PC-9 (cell line): ENCODE measurements around the gene ZNRF3. TPM values are rescaled to one million over a fixed set of nuclear protein-coding genes. Genes with fewer than 3 reads are reported as not detected.

Experiments used
- BruUV-seq: library from RNA; stranded (reverse); fragments of 400-500 nt; replicated peaks from 2 replicates; lab custom pipeline; 2021; lab: Mats Ljungman, UMichigan
- CTCF ChIA-PET: fragments of 300-600 bp; sonication (Branson Sonifier 250); formaldehyde crosslinking; loops from one replicate; lab custom pipeline; 2022; ENCODE audit warnings: antibody characterized with exemption; lab: Charles Lee
- POLR2A ChIA-PET: fragments of 300-600 bp; sonication (Branson Sonifier 250); formaldehyde crosslinking; loops from one replicate; lab custom pipeline; 2022; ENCODE audit warnings: antibody characterized with exemption; ENCODE audit not compliant: unreplicated experiment; lab: Charles Lee
- DNase-seq, 2 experiments: peaks; one replicate each; pipeline versions ENCODE4 v3.0.0 to v3.0.0-alpha.2; 2015 to 2022; ENCODE audit warnings: mixed read lengths in 1 of 2
- H2AFZ ChIP-seq: fragments of 200-600 bp; sonication (generic); 2 replicates; pipeline ENCODE4 v1.8.1; 2017; ENCODE audit warnings: antibody characterized with exemption
- H3F3A ChIP-seq: fragments of 200-600 bp; sonication (generic); 2 replicates; pipeline ENCODE4 v1.8.1; 2017; ENCODE audit warnings: antibody characterized with exemption, mild to moderate bottlenecking, low read depth; ENCODE audit not compliant: insufficient read depth
- H3K27ac ChIP-seq: fragments of 200-600 bp; sonication (generic); 2 replicates; pipeline ENCODE4 v1.6.1; 2016; ENCODE audit warnings: mixed run types
- H3K27me3 ChIP-seq: fragments of 200-600 bp; sonication (generic); 2 replicates; pipeline ENCODE4 v1.6.1; 2016; ENCODE audit warnings: low read depth, mixed run types; ENCODE audit not compliant: insufficient read depth
- H3K36me3 ChIP-seq: fragments of 200-600 bp; sonication (generic); 2 replicates; pipeline ENCODE4 v1.6.1; 2016; ENCODE audit warnings: low read depth, mixed run types
- H3K4me1 ChIP-seq: fragments of 200-600 bp; sonication (generic); replicated peaks from 2 replicates; pipeline ENCODE4 v1.6.1; 2016; ENCODE audit warnings: mixed run types; ENCODE audit not compliant: insufficient read depth
- H3K4me2 ChIP-seq: fragments of 200-600 bp; sonication (generic); 2 replicates; pipeline ENCODE4 v1.6.1; 2017; ENCODE audit warnings: mixed run types
- H3K4me3 ChIP-seq: fragments of 200-600 bp; sonication (generic); 2 replicates; pipeline ENCODE4 v1.6.1; 2016; ENCODE audit warnings: mixed run types
- H3K79me2 ChIP-seq: fragments of 200-600 bp; sonication (generic); 2 replicates; pipeline ENCODE4 v1.6.1; 2017; ENCODE audit warnings: low read depth, mixed run types
- H3K9me2 ChIP-seq: fragments of 200-600 bp; sonication (generic); 2 replicates; pipeline ENCODE4 v1.8.1; 2017; ENCODE audit warnings: mild to moderate bottlenecking; ENCODE audit not compliant: insufficient read depth
- H3K9me3 ChIP-seq: fragments of 200-600 bp; sonication (generic); 2 replicates; pipeline ENCODE4 v1.8.1; 2016; ENCODE audit warnings: low read depth; ENCODE audit not compliant: insufficient read depth
- H4K20me1 ChIP-seq: fragments of 200-600 bp; sonication (generic); 2 replicates; pipeline ENCODE4 v1.8.1; 2017; ENCODE audit not compliant: insufficient read depth
- EZH2 ChIP-seq: fragments of 200-600 bp; sonication (generic); IDR thresholded peaks from 2 replicates; pipeline ENCODE4 v1.8.0; 2017; ENCODE audit warnings: antibody characterized with exemption, low read depth
- intact Hi-C: fragments of 100-400 bp; cut with micrococcal nuclease; formaldehyde crosslinking; loops from one replicate; pipeline ENCODE4 v1.10.0; 2022; ENCODE audit not compliant: unreplicated experiment
- total RNA-seq: library from RNA; stranded (reverse); gene quantifications from 2 replicates; pipeline ENCODE4 v1.2.3, GENCODE V29; 2021
- TF ChIP-seq, protein P1 (sequence below): fragments of 200-600 bp; sonication (generic); conservative IDR thresholded peaks from 2 replicates; pipeline ENCODE4 v1.6.1; 2017; ENCODE audit warnings: mixed run types, antibody characterized with exemption, mild to moderate bottlenecking, moderate library complexity

The ZNRF3 gene
- total RNA-seq, 1 experiment from 2014 or later: 5.2 TPM

DNA sequence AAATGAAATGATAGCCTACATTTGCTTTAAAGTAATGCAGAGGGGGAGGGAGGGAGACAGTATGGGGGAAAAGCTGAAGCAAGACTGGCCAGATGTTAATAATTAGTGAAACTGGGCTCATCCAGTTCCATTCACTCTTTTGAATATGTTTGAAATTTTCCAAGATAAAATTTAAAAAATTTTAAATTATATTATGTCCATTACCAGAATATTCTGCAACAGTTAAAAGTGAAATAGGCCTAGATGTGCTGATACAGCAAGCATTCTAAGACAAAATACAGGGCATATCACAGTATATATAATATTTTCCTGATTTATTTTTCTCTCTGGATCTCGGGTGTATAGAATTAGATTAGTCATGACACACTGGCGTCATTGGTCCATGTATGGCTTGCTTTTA, 13.6 kb upstream of the ZNRF3 start:
- H3K4me2 ChIP-seq: no peak overlapping the region
- H3K9me3 ChIP-seq: no peaks in the 10 kb centered on the region
- intact Hi-C loops: no loop called here
- H3K9me2 ChIP-seq: no peaks in the 10 kb centered on the region; the same call in 1 of the 2 replicates
- no peak for TF ChIP-seq EZH2
- TF ChIP-seq, protein P1, sequence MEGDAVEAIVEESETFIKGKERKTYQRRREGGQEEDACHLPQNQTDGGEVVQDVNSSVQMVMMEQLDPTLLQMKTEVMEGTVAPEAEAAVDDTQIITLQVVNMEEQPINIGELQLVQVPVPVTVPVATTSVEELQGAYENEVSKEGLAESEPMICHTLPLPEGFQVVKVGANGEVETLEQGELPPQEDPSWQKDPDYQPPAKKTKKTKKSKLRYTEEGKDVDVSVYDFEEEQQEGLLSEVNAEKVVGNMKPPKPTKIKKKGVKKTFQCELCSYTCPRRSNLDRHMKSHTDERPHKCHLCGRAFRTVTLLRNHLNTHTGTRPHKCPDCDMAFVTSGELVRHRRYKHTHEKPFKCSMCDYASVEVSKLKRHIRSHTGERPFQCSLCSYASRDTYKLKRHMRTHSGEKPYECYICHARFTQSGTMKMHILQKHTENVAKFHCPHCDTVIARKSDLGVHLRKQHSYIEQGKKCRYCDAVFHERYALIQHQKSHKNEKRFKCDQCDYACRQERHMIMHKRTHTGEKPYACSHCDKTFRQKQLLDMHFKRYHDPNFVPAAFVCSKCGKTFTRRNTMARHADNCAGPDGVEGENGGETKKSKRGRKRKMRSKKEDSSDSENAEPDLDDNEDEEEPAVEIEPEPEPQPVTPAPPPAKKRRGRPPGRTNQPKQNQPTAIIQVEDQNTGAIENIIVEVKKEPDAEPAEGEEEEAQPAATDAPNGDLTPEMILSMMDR: no peak
- ChIA-PET POLR2A (no interaction called here), CTCF (no interaction called here)
- H3K27me3 ChIP-seq: no peaks in the 10 kb centered on the region
- DNase-seq: no peak
- H3K4me3 ChIP-seq: no peak overlapping the region
- H3K79me2 ChIP-seq: no peaks in the 10 kb centered on the region
- H4K20me1 ChIP-seq: no peaks in the 10 kb centered on the region
- no peaks in the 10 kb centered on the region for H3K4me1 ChIP-seq
- H3K36me3 ChIP-seq: no peaks in the 10 kb centered on the region
- H3F3A ChIP-seq: no peaks in the 10 kb centered on the region
- no TSS peak for BruUV-seq
- H2AFZ ChIP-seq: no peak overlapping the region
- H3K27ac ChIP-seq: no peak overlapping the region

DNA sequence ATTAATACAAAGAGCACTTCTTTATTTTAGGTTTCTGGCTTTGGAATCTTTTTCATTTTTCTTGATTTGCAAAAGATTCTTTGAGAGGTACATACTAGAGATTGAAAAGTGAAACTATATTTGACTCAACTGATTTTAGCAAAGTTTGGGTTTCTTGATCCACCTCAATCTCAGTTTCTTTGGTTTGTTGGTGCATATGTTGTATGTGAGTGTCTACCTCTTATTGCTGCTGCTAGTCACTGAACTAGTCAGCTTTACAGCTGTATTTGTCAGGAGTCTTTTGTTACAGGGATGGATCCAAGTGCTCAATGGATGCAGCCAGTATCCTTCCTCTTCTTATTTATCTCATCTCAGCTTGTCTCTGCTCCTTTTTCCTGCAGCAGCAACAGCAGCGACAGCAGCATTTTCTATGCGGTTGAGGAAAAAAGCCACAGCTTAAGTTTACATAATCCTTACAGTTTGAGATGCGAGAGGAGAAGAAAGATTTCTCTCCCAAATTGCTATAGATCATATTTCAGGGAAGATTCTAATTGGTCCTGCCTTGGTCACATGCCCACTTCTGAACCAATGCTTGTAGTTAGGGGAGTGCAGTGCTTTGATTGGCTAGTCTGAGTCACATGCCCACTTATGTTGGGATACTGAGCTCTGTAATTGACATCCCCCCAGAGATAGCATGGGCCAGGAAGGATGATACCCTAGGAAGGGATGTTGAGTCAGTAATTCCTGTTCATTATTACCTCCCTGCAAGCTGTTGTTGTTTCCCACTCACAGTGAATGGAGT, 10.0 kb upstream of the ZNRF3 start:
- CTCF ChIA-PET: no interaction called here

DNA sequence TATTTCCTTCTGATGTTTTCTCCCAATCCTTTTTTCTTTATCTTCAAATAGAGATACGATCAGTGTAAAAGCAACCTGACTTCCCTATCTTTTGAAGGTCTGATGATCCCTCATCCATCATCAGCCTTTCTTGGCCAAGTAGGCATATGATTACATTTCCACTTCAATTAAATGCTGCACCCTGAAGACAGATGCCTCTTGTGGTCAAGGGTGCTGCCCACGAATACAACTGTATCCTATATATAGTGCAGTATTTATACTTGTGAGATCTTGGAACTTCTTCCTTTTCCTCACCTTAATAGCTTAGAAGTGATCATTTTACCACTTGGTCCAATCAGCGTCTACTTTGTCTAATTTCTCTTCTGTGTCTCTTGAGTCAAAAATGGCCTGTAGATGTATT, 9.3 kb upstream of the ZNRF3 start:
- no peak for DNase-seq
- ChIA-PET CTCF (no interaction called here), POLR2A (no interaction called here)
- no peaks in the 10 kb centered on the region for H3K36me3 ChIP-seq
- H3K79me2 ChIP-seq: no peaks in the 10 kb centered on the region
- no peak overlapping the region for H3K27ac ChIP-seq
- no peaks in the 10 kb centered on the region for H3K9me3 ChIP-seq
- no peaks in the 10 kb centered on the region for H3K4me1 ChIP-seq
- H3K27me3 ChIP-seq: no peaks in the 10 kb centered on the region
- intact Hi-C loops: no loop called here
- no peaks in the 10 kb centered on the region for H3F3A ChIP-seq
- no peak overlapping the region for H3K4me3 ChIP-seq
- no peaks in the 10 kb centered on the region; the same call in 1 of the 2 replicates for H3K9me2 ChIP-seq
- BruUV-seq: no TSS peak
- no peak for TF ChIP-seq EZH2
- TF ChIP-seq, protein P1: no peak
- H4K20me1 ChIP-seq: no peaks in the 10 kb centered on the region
- H2AFZ ChIP-seq: no peak overlapping the region
- H3K4me2 ChIP-seq: no peak overlapping the region

More for the DNA sequence above, 10.0 kb upstream of the ZNRF3 start:
- POLR2A ChIA-PET: no interaction called here
- DNase-seq: no peak
- TF ChIP-seq EZH2: no peak
- TF ChIP-seq, protein P1: no peak
- H3K9me3 ChIP-seq: no peaks in the 10 kb centered on the region
- BruUV-seq: no TSS peak
- no peaks in the 10 kb centered on the region for H3K4me1 ChIP-seq
- H3K9me2 ChIP-seq: no peaks in the 10 kb centered on the region; the same call in 1 of the 2 replicates
- no peak overlapping the region for H2AFZ ChIP-seq
- no peaks in the 10 kb centered on the region for H3K36me3 ChIP-seq
- intact Hi-C loops: no loop called here
- no peaks in the 10 kb centered on the region for H3K27me3 ChIP-seq
- H3K4me3 ChIP-seq: no peak overlapping the region
- H3K4me2 ChIP-seq: no peak overlapping the region
- H3K27ac ChIP-seq: no peak overlapping the region
- no peaks in the 10 kb centered on the region for H3F3A ChIP-seq
- no peaks in the 10 kb centered on the region for H3K79me2 ChIP-seq
- no peaks in the 10 kb centered on the region for H4K20me1 ChIP-seq
